Measurements from ENCODE around the gene MYOCD.

DNA sequence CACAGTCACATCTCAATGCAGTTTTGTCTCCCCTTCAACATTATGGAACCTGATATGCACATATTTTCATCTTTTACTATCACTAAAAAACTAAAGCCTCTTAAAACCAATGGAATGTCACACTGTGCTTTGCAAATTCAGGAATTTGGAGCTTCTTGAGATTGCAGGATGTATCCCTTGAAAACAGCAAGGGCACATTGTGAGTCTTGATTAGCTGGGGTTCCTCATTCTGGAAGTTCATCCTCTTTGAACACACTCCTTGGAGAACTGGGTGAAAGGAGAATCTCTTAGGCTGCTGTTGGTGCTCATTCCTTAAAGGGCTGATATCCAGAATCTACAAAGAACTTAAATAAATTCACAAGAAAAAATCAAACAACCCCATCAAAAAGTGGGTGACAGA, 21.1 kb upstream of the MYOCD start:
- TF ChIP-seq, protein P1, sequence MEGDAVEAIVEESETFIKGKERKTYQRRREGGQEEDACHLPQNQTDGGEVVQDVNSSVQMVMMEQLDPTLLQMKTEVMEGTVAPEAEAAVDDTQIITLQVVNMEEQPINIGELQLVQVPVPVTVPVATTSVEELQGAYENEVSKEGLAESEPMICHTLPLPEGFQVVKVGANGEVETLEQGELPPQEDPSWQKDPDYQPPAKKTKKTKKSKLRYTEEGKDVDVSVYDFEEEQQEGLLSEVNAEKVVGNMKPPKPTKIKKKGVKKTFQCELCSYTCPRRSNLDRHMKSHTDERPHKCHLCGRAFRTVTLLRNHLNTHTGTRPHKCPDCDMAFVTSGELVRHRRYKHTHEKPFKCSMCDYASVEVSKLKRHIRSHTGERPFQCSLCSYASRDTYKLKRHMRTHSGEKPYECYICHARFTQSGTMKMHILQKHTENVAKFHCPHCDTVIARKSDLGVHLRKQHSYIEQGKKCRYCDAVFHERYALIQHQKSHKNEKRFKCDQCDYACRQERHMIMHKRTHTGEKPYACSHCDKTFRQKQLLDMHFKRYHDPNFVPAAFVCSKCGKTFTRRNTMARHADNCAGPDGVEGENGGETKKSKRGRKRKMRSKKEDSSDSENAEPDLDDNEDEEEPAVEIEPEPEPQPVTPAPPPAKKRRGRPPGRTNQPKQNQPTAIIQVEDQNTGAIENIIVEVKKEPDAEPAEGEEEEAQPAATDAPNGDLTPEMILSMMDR (IDR thresholded peaks at IDR 0.05; ENCODE audit: poor library complexity): no peak
- no peak for TF ChIP-seq EZH2 (IDR thresholded peaks at IDR 0.05; ENCODE audit: borderline replicate concordance)
